ENCODE measurements around the gene ISG15.

ISG15 gene

DNA sequence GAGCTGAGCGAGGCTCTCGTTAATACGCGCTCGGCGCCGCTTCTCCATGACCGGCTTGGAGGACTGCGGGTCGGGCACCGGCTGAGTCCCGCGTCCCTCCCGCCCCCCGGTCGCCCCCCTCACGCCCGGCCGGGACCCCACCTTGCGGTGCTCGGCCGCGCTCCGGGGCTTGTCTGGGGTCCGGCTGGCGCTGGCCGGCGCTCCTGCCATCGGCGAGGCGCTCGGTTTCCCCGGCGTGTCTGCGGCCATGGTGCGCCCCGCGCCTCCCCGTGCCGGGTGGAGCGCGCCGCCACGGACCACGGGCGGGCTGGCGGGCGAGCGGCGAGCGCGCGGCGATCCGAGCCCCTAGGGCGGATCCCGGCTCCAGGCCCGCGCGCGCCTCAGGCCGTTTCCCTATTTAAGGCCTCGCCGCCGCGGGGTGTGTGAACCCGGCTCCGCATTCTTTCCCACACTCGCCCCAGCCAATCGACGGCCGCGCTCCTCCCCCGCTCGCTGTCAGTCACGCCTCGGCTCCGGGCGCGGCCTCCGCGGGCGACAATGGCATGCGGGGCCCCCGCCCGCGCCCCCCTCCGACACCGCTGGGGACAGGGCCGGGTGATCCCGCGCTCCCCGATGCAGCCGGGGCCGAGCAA is 13.5 kb upstream of the ISG15 start, which contains the start of gene HES4:
TSS of gene HES4 (minus strand) at position 373 of the 632 bp plus-strand sequence. CDS start at position 249, 124 bp downstream.
- TF ChIP-seq ZFX (IDR thresholded peaks at IDR 0.05) (peak; percentile 78; the same call in 1 of the 2 replicates), CTCF (conservative IDR thresholded peaks at IDR 0.05) (no peak)
- peak within 1 kb of the TSS; percentile 95 for H3K27ac ChIP-seq

DNA sequence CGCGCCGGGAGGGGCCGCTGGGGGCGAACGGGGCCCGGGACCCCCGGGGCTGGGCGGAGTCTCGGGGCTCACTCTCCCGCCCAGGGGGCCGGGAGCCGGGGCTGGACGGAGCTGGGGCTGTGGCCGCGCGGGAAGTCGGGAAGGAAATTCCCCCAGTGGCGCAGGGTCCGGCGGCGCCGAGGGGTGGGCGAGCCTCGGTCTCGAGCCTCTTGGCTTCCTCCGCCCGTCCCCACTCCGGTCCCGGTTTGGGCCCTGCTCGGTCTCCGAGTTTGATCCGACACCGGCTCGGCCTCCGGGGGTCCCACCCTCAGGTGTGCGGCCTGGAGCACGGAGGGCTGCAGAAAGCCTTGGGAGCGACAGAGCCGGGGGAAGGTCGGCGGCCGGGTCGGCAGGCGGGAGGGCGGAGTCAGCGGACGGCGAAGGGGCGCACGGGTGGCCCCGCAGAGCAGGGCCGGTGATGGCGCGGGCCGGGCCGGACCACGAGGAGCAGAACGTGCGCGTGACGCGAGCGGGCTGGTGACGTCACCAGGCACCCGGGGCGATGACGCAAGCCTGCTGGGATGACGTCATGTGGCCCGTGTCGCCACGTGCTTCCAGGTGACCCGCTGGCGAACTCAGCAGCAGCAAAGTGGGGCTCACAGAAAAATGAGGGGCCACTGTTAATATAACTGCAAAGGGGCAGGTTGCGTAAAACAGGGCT is 12.8 kb upstream of the ISG15 start:
- H3K27ac ChIP-seq = peak overlapping the region; percentile 95
- no peak for TF ChIP-seq CTCF (conservative IDR thresholded peaks at IDR 0.05)
- peak; percentile 68 for TF ChIP-seq ZFX (IDR thresholded peaks at IDR 0.05)

- peak overlapping the region; percentile 95 for H3K27ac ChIP-seq
- TF ChIP-seq ZFX (IDR thresholded peaks at IDR 0.05) = 0 out of 2 replicates have a peak, but pooled peaks have one; percentile 28
- no peak for TF ChIP-seq CTCF (conservative IDR thresholded peaks at IDR 0.05)
Measured at GRCh38 chr1:1001057-1001783, 12.1 kb upstream of the ISG15 start.

DNA sequence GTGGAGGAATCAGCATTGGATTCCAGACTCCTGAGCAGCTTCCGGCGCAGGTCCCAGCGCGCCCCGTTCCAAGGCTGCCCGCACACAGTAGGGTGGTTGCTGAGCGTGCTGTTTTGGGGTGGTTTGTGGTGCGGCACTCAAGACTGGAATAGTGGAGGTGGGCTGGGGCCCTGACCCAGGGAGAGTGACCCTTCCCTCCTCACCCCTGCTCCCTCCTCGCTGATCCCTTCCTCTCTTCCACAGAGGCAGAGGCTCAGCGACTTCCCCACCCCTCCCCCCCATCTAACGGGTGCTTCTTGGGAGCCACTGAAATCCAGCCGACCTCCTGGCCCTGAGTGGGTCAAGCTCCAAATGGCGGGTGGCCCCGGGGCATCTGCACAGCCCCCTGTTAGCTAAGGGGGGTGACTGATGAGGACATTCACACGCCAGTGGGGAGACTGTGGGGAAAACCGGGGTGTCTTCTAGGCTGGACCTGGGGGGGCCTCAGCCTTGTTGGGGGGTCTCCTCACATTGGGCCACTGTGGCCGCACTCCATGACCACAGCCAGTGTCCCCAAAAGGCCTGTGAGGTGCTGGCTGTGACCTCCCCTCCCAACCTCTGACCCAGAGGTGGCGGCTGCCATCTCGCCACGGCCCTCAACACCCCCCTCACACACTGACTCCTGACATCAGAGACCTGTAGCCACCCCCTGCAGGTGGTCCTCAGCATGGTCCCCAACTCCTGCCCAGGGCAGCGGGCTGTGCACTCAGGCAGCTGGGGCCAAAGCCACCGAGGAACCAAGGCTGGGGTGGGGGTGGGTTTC is 9.5 kb upstream of the ISG15 start:
- peak overlapping the region; percentile 68; the same call in 1 of the 2 replicates for H3K27ac ChIP-seq
- no peak for TF ChIP-seq ZFX (IDR thresholded peaks at IDR 0.05)
- TF ChIP-seq CTCF (conservative IDR thresholded peaks at IDR 0.05) = no peak

- peak overlapping the region; percentile 68 for H3K27ac ChIP-seq
Measured at GRCh38 chr1:1004420-1004779, 8.9 kb upstream of the ISG15 start.

More at GRCh38 chr1:1004420-1004779, 8.9 kb upstream of the ISG15 start:
- TF ChIP-seq ZFX (IDR thresholded peaks at IDR 0.05) = no peak
- TF ChIP-seq CTCF (conservative IDR thresholded peaks at IDR 0.05) = no peak

Data from C4-2B (cell line).